Measurements from ENCODE around the gene UBQLN2. TPM values are rescaled to one million over a fixed set of nuclear protein-coding genes. Genes with fewer than 3 reads are reported as not detected.
"Not testable (repeated sequence)": the region's sequence is repeated elsewhere in the genome, so short reads cannot be mapped to it uniquely, and the experiment has no call there.

UBQLN2 gene
- total RNA-seq, 4 donors from 2014 or later, result 24.2 to 43.7 (median 34.4) TPM

- no peaks in the 10 kb centered on the region for H3K27me3 ChIP-seq
- WGBS, 2 donors, result 67 to 74% methylated on average over 3 to 6 of the region's 6 CpGs
These were observed 6.1 kb downstream of the UBQLN2 start for GRCh38 chrX:56569378-56570057.

GRCh38 chrX:56572975-56573374 is 9.5 kb downstream of the UBQLN2 start:
- no peak overlapping the region for H3K27ac ChIP-seq
- H3K4me3 ChIP-seq, result no peak overlapping the region
- no peaks in the 10 kb centered on the region for H3K27me3 ChIP-seq
- H3K36me3 ChIP-seq, result peaks cover 0 to 7% (median 0%) of the 10 kb centered on the region in 3 donors
- no peak for DNase-seq
- TF ChIP-seq POLR2A (IDR thresholded peaks at IDR 0.05), result no peak
- intact Hi-C loops (cut with DNase I), result no loop called here
- WGBS, 2 donors, result 54 to 66% methylated on average over 4 of the region's 4 CpGs
- H3K4me1 ChIP-seq, result peaks cover 0 to 18% (median 6%) of the 10 kb centered on the region in 3 donors
- no peaks in the 10 kb centered on the region for H3K9me3 ChIP-seq

More at GRCh38 chrX:56569378-56570057, 6.1 kb downstream of the UBQLN2 start:
- no peaks in the 10 kb centered on the region for H3K36me3 ChIP-seq
- no peak overlapping the region for H3K27ac ChIP-seq
- intact Hi-C loops (cut with DNase I), result no loop called here
- TF ChIP-seq CTCF (IDR thresholded peaks at IDR 0.05), result no peak
- no peak for TF ChIP-seq POLR2A (IDR thresholded peaks at IDR 0.05)
- no peak for DNase-seq
- H3K4me3 ChIP-seq, result no peak overlapping the region
- peaks cover 0 to 50% (median 6%) of the 10 kb centered on the region in 3 donors for H3K4me1 ChIP-seq
- H3K9me3 ChIP-seq, result no peaks in the 10 kb centered on the region

GRCh38 chrX:56574861-56575260 is 11.4 kb downstream of the UBQLN2 start:
- 68 to 78% methylated on average over 3 of the region's 3 CpGs for WGBS, 2 donors
- peaks cover 0 to 7% (median 0%) of the 10 kb centered on the region in 3 donors for H3K36me3 ChIP-seq
- intact Hi-C loops (cut with DNase I), result no loop called here
- no peak overlapping the region for H3K4me3 ChIP-seq
- no peak overlapping the region for H3K27ac ChIP-seq
- H3K4me1 ChIP-seq, result no peaks in the 10 kb centered on the region
- H3K27me3 ChIP-seq, result no peaks in the 10 kb centered on the region
- no peak for TF ChIP-seq POLR2A (IDR thresholded peaks at IDR 0.05)
- TF ChIP-seq CTCF (IDR thresholded peaks at IDR 0.05), result no peak
- H3K9me3 ChIP-seq, result no peaks in the 10 kb centered on the region
- DNase-seq, result no peak

GRCh38 chrX:56576721-56577120 is 13.3 kb downstream of the UBQLN2 start:
- no peak for TF ChIP-seq CTCF (IDR thresholded peaks at IDR 0.05)
- TF ChIP-seq POLR2A (IDR thresholded peaks at IDR 0.05), result no peak
- no peaks in the 10 kb centered on the region for H3K4me1 ChIP-seq
- 71 to 88% methylated on average over 2 of the region's 2 CpGs for WGBS, 2 donors
- DNase-seq, result no peak
- peaks cover 0 to 7% (median 0%) of the 10 kb centered on the region in 3 donors for H3K36me3 ChIP-seq
- no peak overlapping the region for H3K27ac ChIP-seq
- H3K4me3 ChIP-seq, result no peak overlapping the region
- peaks cover 0 to 9% (median 0%) of the 10 kb centered on the region in 3 donors for H3K9me3 ChIP-seq
- no peaks in the 10 kb centered on the region for H3K27me3 ChIP-seq
- intact Hi-C loops (cut with DNase I), result no loop called here

GRCh38 chrX:56588397-56589188 is 25.2 kb downstream of the UBQLN2 start:
- Histone ChIP-seq H3K9me3 (peaks cover 0 to 8% (median 0%) of the 10 kb centered on the region in 3 donors), H3K4me3 (no peak overlapping the region), H3K4me1 (peaks cover 0 to 14% (median 0%) of the 10 kb centered on the region in 3 donors), H3K36me3 (no peaks in the 10 kb centered on the region), H3K27ac (peak overlapping the region in 1 of 4 donors; percentile 65), H3K27me3 (no peaks in the 10 kb centered on the region)
- intact Hi-C loops (cut with DNase I), result no loop called here
- no peak for DNase-seq
- WGBS, 2 donors, result 36 to 70% methylated on average over 1 to 7 of the region's 11 CpGs
- TF ChIP-seq POLR2A (IDR thresholded peaks at IDR 0.05) (no peak), CTCF (IDR thresholded peaks at IDR 0.05) (no peak)

- H3K9me3 ChIP-seq; H3K36me3 ChIP-seq; H3K4me3 ChIP-seq; intact Hi-C loops (cut with DNase I); H3K27ac ChIP-seq; H3K27me3 ChIP-seq; DNase-seq: not testable (repeated sequence)
- H3K4me1 ChIP-seq, result peaks cover 0 to 14% (median 0%) of the 10 kb centered on the region in 3 donors
- 95 to 100% methylated on average over 2 of the region's 2 CpGs for WGBS, 2 donors
These were observed 28.4 kb downstream of the UBQLN2 start for GRCh38 chrX:56591830-56592229.

Measured in esophagus squamous epithelium (tissue), 5 donors.